GM18907 (cell line): Measurements from ENCODE around the gene UBXN1.

ENCODE experiments used
- ATAC-seq: cut with Tn5 transposase; IDR thresholded peaks from one replicate; pipeline ENCODE4 v1.9.1; 2021; ENCODE audit warnings: mild to moderate bottlenecking, moderate library complexity; ENCODE audit not compliant: unreplicated experiment

The UBXN1 gene

DNA sequence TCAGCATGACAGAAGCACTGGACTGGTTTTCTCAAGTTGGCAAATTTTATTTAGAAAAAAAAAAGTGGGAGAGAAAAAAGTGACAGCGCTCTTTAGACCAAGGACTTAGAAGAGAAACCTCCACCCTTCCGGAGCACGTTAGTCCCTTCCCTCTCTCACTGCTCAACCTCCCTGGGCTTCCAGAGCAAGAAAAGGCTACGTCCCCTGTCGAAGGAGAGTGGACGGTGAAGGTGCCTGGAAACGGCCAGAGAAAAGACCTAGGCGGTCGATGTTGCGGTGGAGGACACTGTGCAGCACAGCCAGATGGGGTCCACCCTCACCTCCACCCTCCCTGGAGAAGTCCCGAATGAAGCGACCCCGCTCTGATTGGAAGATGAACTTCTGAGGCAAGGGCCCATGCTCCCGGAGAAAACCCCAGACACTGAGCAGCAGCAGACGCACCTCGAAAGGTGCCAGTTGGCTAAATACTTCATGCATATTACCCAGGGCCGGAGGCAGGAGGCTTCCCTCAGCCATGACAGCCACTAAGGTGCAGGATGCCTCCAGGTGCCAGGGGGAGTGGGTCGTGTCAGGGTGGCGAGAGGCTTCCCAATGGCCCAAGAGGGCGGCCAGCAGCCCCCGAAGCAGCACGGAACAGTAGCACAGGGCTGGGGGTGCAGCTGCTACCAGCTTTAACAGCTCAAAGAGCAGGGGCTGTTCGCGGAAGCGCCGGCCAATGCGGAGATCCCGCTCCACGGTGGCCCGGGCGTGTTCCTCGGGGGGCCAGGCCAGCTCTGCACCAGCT lies 31.9 kb downstream of the UBXN1 start:
- peak; percentile 1 for ATAC-seq

DNA sequence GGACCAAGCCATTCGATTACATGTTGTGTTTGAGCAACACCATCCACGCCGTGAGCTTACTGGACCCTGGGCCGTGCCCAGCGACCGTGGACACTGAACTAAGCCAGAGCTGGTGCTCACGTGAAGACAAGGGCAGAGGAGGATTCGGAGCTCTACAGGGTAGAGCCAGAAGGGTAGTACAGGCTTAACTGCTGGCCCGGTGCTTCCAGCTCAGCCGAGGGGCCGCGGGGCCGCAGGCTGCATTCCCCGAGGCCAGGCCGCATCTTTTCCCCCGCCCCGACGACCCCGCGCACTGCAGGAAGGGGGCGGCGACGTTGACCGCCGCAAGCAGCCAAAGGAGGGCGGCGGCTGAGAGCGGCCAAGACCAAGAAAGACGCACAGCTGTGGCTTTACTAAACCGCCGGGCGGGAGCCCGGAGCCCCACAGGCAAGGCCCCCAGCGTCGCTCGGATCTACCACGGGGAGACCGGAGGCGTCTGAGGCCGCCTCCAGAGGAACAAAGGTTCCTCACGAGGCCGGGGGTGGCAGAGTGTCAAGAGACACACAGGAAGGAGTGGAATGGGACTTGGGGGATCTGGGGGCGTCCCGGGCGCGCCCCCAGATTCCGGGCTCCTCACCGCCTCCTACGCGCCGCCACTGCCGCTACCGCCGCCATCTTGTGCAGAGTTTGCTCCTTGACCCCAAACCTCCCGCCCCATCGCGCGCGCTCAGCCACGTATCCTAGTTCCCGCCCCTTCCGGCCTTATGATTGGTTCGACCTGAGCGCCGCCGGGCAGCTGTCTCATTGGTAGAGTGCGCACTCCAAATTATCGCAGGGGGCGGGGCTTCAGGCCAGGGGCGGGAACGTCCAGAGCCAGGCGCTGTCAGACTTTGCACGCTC lies 32.7 kb downstream of the UBXN1 start, which contains the start of gene GANAB:
Gene GANAB (minus strand): TSS at position 668 of the 879 bp plus-strand sequence. CDS start 14 bp downstream, at position 654.
- ATAC-seq, result peak; percentile 87

DNA sequence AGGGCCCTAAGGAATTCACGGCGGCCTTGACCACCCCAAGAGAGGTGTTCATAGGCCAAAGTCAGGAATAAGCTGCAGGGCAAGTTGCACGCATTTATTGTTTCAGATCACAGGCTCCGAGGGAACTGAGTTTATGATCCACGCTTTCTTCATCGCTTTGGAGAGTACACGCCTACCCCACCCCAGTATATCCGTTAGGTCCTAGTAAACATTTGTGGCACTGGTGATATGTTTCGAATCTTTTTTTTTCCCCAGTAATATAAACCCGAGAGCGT lies 33.3 kb downstream of the UBXN1 start:
- no peak for ATAC-seq

DNA sequence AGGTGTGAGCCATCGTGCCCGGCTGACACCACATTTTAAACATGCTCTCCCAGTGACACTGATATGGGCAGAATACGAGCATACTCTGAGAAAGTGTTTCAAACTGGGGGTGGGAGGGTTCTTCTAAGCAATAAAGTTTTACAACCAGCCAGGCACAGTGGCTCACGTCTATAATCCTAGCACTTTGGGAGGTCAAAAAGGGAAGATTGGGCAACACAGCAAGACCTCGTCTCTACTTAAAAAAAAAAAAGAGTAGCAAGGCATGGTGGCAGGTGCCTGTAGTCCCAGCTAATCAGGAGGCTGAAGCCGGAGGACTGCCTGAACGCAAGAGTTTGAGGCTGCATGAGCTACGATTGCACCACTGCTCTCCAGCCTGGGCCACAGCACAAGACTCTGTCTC lies 34.7 kb downstream of the UBXN1 start:
- ATAC-seq, result no peak

DNA sequence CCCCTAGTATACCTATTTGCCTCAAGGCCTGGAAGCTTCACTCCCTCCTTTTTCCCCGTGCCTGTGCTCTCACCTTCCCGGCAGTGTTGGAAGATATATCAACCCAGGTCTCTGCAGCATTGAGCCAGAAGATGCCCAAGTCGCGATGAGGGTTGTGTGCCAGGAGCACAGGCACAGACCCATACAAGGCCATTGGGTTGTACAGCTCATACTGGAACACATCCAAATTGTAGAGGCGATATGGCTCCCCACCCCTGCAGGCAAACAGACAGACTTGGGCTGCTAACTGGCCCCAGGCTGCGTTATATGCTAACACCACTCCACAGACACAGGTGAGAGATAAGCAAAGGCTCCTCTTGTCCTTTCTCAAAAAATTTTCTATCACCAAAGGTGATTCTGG lies 46.4 kb downstream of the UBXN1 start:
- ATAC-seq, result no peak

DNA sequence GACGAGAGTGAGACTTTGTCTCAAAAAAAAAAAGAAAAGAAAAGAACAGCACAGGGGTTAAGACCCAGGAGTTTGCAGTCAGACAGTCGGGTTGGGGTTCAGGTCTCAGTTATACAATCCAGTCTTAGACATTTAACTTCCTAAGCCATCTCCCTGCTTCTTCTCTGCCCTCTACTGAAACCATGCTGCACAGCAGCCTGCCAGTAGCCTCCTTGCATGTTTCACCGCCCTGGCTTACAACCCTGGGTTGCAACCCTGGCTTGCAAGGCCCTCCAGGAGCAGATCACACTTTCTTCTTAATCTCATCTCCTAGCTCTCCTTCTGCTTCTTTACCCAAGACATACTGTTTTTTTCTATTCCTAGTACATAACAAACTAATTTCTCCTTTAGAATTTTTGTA lies 51.2 kb downstream of the UBXN1 start:
- ATAC-seq, result no peak
